Measurements from ENCODE around the gene RIMS4.

RIMS4 gene

GRCh38 chr20:44788706-44789456 is 21.5 kb downstream of the RIMS4 start:
- H3K36me3 ChIP-seq (ENCODE audit: insufficient read depth, low read length) = no peaks in the 10 kb centered on the region

GRCh38 chr20:44787299-44787698 is 23.0 kb downstream of the RIMS4 start:
- no peaks in the 10 kb centered on the region for H3K36me3 ChIP-seq (ENCODE audit: insufficient read depth, low read length)
- TF ChIP-seq EZH2phosphoT487 (IDR thresholded peaks at IDR 0.05; ENCODE audit: borderline replicate concordance) (no peak), CTCF (conservative IDR thresholded peaks at IDR 0.05; ENCODE audit: low read length) (no peak)
- no peak overlapping the region for H3K9ac ChIP-seq (ENCODE audit: low read depth, low read length, poor library complexity, severe bottlenecking)
- H2AFZ ChIP-seq (ENCODE audit: low read length) = no peak overlapping the region
- H3K9me3 ChIP-seq (ENCODE audit: insufficient read depth, low read depth, low read length) = no peaks in the 10 kb centered on the region
- H3F3A ChIP-seq (ENCODE audit: low read depth) = no peaks in the 10 kb centered on the region
- H3K4me1 ChIP-seq (ENCODE audit: insufficient read depth, low read length, poor library complexity, severe bottlenecking) = no peaks in the 10 kb centered on the region
- no peaks in the 10 kb centered on the region for H3K27me3 ChIP-seq (ENCODE audit: insufficient read depth, low read length, poor library complexity, severe bottlenecking)
- no peaks in the 10 kb centered on the region for H3K9me2 ChIP-seq (replicated peaks; ENCODE audit: low read depth, low read length)
- H4K20me1 ChIP-seq (ENCODE audit: insufficient read depth, low read length, poor library complexity, severe bottlenecking) = no peaks in the 10 kb centered on the region
- no peak overlapping the region for H3K4me3 ChIP-seq (ENCODE audit: low read length, poor library complexity, severe bottlenecking)
- H3K4me2 ChIP-seq (ENCODE audit: low read depth, low read length, poor library complexity, severe bottlenecking) = no peak overlapping the region
- H3K79me2 ChIP-seq (ENCODE audit: insufficient read depth, low read length) = no peaks in the 10 kb centered on the region

More at GRCh38 chr20:44788706-44789456, 21.5 kb downstream of the RIMS4 start:
- Histone ChIP-seq H3K4me2 (ENCODE audit: low read depth, low read length, poor library complexity, severe bottlenecking) (no peak overlapping the region), H2AFZ (ENCODE audit: low read length) (no peak overlapping the region), H3K9ac (ENCODE audit: low read depth, low read length, poor library complexity, severe bottlenecking) (no peak overlapping the region), H3K79me2 (ENCODE audit: insufficient read depth, low read length) (no peaks in the 10 kb centered on the region), H3K4me1 (ENCODE audit: insufficient read depth, low read length, poor library complexity, severe bottlenecking) (no peaks in the 10 kb centered on the region), H3K4me3 (ENCODE audit: low read length, poor library complexity, severe bottlenecking) (no peak overlapping the region), H3K9me3 (ENCODE audit: insufficient read depth, low read depth, low read length) (no peaks in the 10 kb centered on the region), H4K20me1 (ENCODE audit: insufficient read depth, low read length, poor library complexity, severe bottlenecking) (no peaks in the 10 kb centered on the region), H3K27me3 (ENCODE audit: insufficient read depth, low read length, poor library complexity, severe bottlenecking) (no peaks in the 10 kb centered on the region), H3F3A (ENCODE audit: low read depth) (no peaks in the 10 kb centered on the region), H3K9me2 (replicated peaks; ENCODE audit: low read depth, low read length) (no peaks in the 10 kb centered on the region)
- TF ChIP-seq EZH2phosphoT487 (IDR thresholded peaks at IDR 0.05; ENCODE audit: borderline replicate concordance) = no peak
- TF ChIP-seq CTCF (conservative IDR thresholded peaks at IDR 0.05; ENCODE audit: low read length) = no peak

GRCh38 chr20:44785768-44786167 is 24.6 kb downstream of the RIMS4 start:
- Histone ChIP-seq H3K36me3 (ENCODE audit: insufficient read depth, low read length) (no peaks in the 10 kb centered on the region), H3K27me3 (ENCODE audit: insufficient read depth, low read length, poor library complexity, severe bottlenecking) (no peaks in the 10 kb centered on the region), H4K20me1 (ENCODE audit: insufficient read depth, low read length, poor library complexity, severe bottlenecking) (no peaks in the 10 kb centered on the region), H2AFZ (ENCODE audit: low read length) (no peak overlapping the region), H3K9me2 (replicated peaks; ENCODE audit: low read depth, low read length) (no peaks in the 10 kb centered on the region), H3F3A (ENCODE audit: low read depth) (no peaks in the 10 kb centered on the region), H3K4me3 (ENCODE audit: low read length, poor library complexity, severe bottlenecking) (no peak overlapping the region), H3K4me1 (ENCODE audit: insufficient read depth, low read length, poor library complexity, severe bottlenecking) (no peaks in the 10 kb centered on the region), H3K9ac (ENCODE audit: low read depth, low read length, poor library complexity, severe bottlenecking) (no peak overlapping the region), H3K9me3 (ENCODE audit: insufficient read depth, low read depth, low read length) (no peaks in the 10 kb centered on the region), H3K4me2 (ENCODE audit: low read depth, low read length, poor library complexity, severe bottlenecking) (no peak overlapping the region), H3K79me2 (ENCODE audit: insufficient read depth, low read length) (no peaks in the 10 kb centered on the region)
- TF ChIP-seq CTCF (conservative IDR thresholded peaks at IDR 0.05; ENCODE audit: low read length) (no peak), EZH2phosphoT487 (IDR thresholded peaks at IDR 0.05; ENCODE audit: borderline replicate concordance) (no peak)
